HCT116 (cell line): Measurements from ENCODE around the gene INPPL1. TPM values are rescaled to one million over a fixed set of nuclear protein-coding genes. Genes with fewer than 3 reads are reported as not detected.

Experiments used
- ATAC-seq: fragments of 200-7000 bp; cut with Tn5 transposase; 2 replicates; pipeline ENCODE4 v1.9.1; 2020; ENCODE audit warnings: mild to moderate bottlenecking, moderate library complexity
- BruUV-seq: library from RNA; stranded (reverse); fragments of 400-500 nt; replicated peaks from 2 replicates; lab custom pipeline; 2021; lab: Mats Ljungman, UMichigan
- CTCF ChIA-PET: fragments of 300-600 bp; sonication (Branson Sonifier 250); formaldehyde crosslinking; loops from one replicate; lab custom pipeline; 2021; ENCODE audit warnings: antibody characterized with exemption; lab: Charles Lee
- POLR2A ChIA-PET: fragments of 300-600, 350-600 bp; sonication (Branson Sonifier 250); formaldehyde crosslinking; loops from one replicate; lab custom pipeline; 2021; ENCODE audit warnings: antibody characterized with exemption; lab: Charles Lee
- RAD21 ChIA-PET, 2 experiments: fragments of 300-600 bp; sonication (Branson Sonifier 250); formaldehyde crosslinking; loops; one replicate each; lab custom pipeline; 2023; ENCODE audit warnings: low total read pairs in 2 of 2; ENCODE audit not compliant: uncharacterized antibody in 2 of 2, unreplicated experiment in 2 of 2, low non-redundant PET in 1 of 2; lab: Charles Lee
- DNase-seq: peaks from one replicate; pipeline ENCODE4 v3.0.0-alpha.2; 2010; ENCODE audit warnings: low read depth, low spot score
- H2AFZ ChIP-seq: fragments of 200-600 bp; shearing (Covaris generic), sonication (generic); 2 replicates; pipeline ENCODE4 v1.6.1; 2017; ENCODE audit warnings: low read depth, mixed run types, mixed read lengths, antibody characterized with exemption, low read length; ENCODE audit not compliant: poor library complexity, severe bottlenecking
- H3K27ac ChIP-seq: 2 replicates; pipeline ENCODE4 v1.5.1; 2012; ENCODE audit warnings: low read depth, low read length
- H3K27me3 ChIP-seq: fragments of 200-600 bp; sonication (generic); 2 replicates; pipeline ENCODE4 v1.6.1; 2016; ENCODE audit warnings: mixed run types, low read length, mixed read lengths; ENCODE audit not compliant: insufficient read depth
- H3K36me3 ChIP-seq, 2 experiments: fragments of 200-500 bp in 1 of 2; fragments of 200-600 bp in 1 of 2; sonication (Bioruptor generic) in 1 of 2; sonication (generic) in 1 of 2; 2 replicates each; pipeline versions ENCODE4 v1.5.1 to v1.6.1; 2014 to 2016; ENCODE audit warnings: low read length in 2 of 2, inconsistent platforms in 1 of 2, mixed read lengths in 1 of 2, mixed run types in 1 of 2; ENCODE audit not compliant: insufficient read depth in 2 of 2, control insufficient read depth in 1 of 2
- H3K4me1 ChIP-seq, 2 experiments: fragments of 200-600 bp in 1 of 2; sonication (generic) in 1 of 2; 2 replicates each; pipeline versions ENCODE4 v1.5.1 to v1.6.1; 2012 to 2017; ENCODE audit warnings: low read length in 2 of 2, inconsistent platforms in 1 of 2, mild to moderate bottlenecking in 1 of 2, mixed read lengths in 1 of 2, mixed run types in 1 of 2, moderate library complexity in 1 of 2; ENCODE audit not compliant: insufficient read depth in 2 of 2, control insufficient read depth in 1 of 2
- H3K4me2 ChIP-seq: fragments of 200-600 bp; sonication (generic); 2 replicates; pipeline ENCODE4 v1.6.1; 2017; ENCODE audit warnings: mixed run types, low read length, mixed read lengths
- H3K4me3 ChIP-seq, 2 experiments: fragments of 200-600 bp in 1 of 2; sonication (generic) in 1 of 2; replicated peaks in 1 of 2; 2 replicates each; pipeline ENCODE4 v1.5.1; 2011 to 2016; ENCODE audit warnings: low read length in 2 of 2, control low read depth in 1 of 2, low read depth in 1 of 2, mild to moderate bottlenecking in 1 of 2, mixed read lengths in 1 of 2, mixed run types in 1 of 2
- H3K79me2 ChIP-seq: fragments of 200-600 bp; sonication (generic); 2 replicates; pipeline ENCODE4 v1.6.1; 2017; ENCODE audit warnings: mild to moderate bottlenecking, mixed run types, low read length, moderate library complexity, mixed read lengths; ENCODE audit not compliant: insufficient read depth
- H3K9ac ChIP-seq: fragments of 200-600 bp; sonication (generic); 2 replicates; pipeline ENCODE4 v1.6.1; 2016; ENCODE audit warnings: low read length, mixed read lengths
- H3K9me2 ChIP-seq: fragments of 200-600 bp; sonication (generic), shearing (Covaris generic); 2 replicates; pipeline ENCODE4 v1.6.1; 2017; ENCODE audit warnings: mixed run types, mild to moderate bottlenecking, moderate library complexity; ENCODE audit not compliant: insufficient read depth
- H3K9me3 ChIP-seq, 2 experiments: fragments of 200-500 bp in 1 of 2; fragments of 200-600 bp in 1 of 2; sonication (Bioruptor generic) in 1 of 2; sonication (generic) in 1 of 2; 2 replicates each; pipeline ENCODE4 v1.6.1; 2014 to 2017; ENCODE audit warnings: low read length in 2 of 2, mixed read lengths in 2 of 2, inconsistent platforms in 1 of 2, low read depth in 1 of 2, mild to moderate bottlenecking in 1 of 2, mixed run types in 1 of 2, moderate library complexity in 1 of 2; ENCODE audit not compliant: control insufficient read depth in 1 of 2, insufficient read depth in 1 of 2
- H4K20me1 ChIP-seq: fragments of 200-600 bp; sonication (generic), shearing (Covaris generic); 2 replicates; pipeline ENCODE4 v1.6.1; 2017; ENCODE audit warnings: mixed run types, mild to moderate bottlenecking, moderate library complexity; ENCODE audit not compliant: insufficient read depth
- CBX3 ChIP-seq: IDR thresholded peaks from 2 replicates; pipeline ENCODE4 v1.6.1; 2012; ENCODE audit warnings: low read depth
- EGR1 ChIP-seq: IDR thresholded peaks from 2 replicates; pipeline ENCODE4 v1.6.1; 2012; ENCODE audit warnings: low read depth
- EZH2 ChIP-seq: fragments of 200-600 bp; sonication (generic); IDR thresholded peaks from 2 replicates; pipeline ENCODE4 v1.6.1; 2017; ENCODE audit warnings: antibody characterized with exemption, mixed run types
- JUND ChIP-seq: IDR thresholded peaks from 2 replicates; pipeline ENCODE4 v1.6.1; 2012
- POLR2AphosphoS5 ChIP-seq: IDR thresholded peaks from 2 replicates; pipeline ENCODE4 v1.6.1; 2011; ENCODE audit warnings: mild to moderate bottlenecking, low read depth, low read length, moderate library complexity
- RAD21 ChIP-seq: IDR thresholded peaks from 2 replicates; pipeline ENCODE4 v1.6.1; 2012; ENCODE audit warnings: low read depth, mild to moderate bottlenecking
- intact Hi-C: fragments of 100-400 bp; cut with micrococcal nuclease; formaldehyde crosslinking; loops from 2 replicates; pipeline ENCODE4 v1.10.0; 2022
- total RNA-seq: library from RNA; stranded (reverse); gene quantifications from one replicate; pipeline ENCODE4 v1.2.1, GENCODE V29; 2021; ENCODE audit not compliant: unreplicated experiment
- TF ChIP-seq, protein P1 (sequence below), 3 experiments: fragments of 200-600 bp in 1 of 3; sonication (generic) in 1 of 3; IDR thresholded peaks in 2 of 3; conservative IDR thresholded peaks in 1 of 3; 2 replicates each; pipeline ENCODE4 v1.5.1; 2012 to 2017; ENCODE audit warnings: low read depth in 2 of 3, low read length in 2 of 3, antibody characterized with exemption in 1 of 3, borderline replicate concordance in 1 of 3, control low read depth in 1 of 3, mild to moderate bottlenecking in 1 of 3, mixed read lengths in 1 of 3, mixed run types in 1 of 3, moderate library complexity in 1 of 3; ENCODE audit not compliant: insufficient read depth in 1 of 3

INPPL1 gene
- total RNA-seq, 1 experiment from 2014 or later = 132 TPM

DNA sequence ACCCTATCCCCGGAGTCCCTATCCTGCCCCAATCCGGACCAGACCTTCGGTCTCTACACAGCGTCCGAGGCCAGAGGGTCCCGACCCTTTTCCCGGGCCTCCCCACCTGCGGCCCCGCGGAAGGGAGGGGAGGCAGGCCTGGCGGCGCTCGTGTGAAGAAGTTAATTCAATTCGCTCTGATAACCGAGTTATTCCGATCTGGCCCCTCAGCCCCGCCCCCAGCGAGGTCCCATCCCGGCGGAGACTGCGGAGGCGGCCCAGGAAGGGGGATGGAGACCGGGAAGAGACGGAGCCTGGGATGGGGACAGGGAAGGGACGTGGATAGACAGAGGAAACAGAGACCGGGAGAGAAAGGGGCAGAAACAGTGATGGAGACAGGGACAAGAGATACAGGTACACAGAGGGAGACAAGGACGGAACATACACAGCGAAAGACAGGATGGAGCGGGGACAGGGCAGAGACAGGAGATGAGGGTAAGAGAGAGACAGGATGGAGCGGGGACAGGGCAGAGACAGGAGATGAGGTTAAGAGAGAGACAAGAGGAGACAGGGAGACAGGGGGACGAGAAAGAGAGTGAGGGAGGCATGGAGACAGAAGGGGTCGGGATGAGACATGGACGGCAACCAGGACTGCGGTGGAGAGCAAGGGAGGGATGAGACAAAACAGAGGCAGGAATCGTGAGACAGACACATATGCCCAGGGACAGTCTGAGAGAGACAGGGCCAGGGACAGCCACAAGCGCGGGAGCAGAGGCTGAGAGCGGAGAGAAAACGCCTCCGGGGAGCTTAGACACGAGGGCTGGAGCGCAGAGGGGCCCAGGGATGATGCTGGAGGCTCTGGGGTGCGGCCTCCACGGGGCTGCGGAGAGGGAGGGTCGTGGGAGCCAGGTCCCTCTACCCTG lies 20.0 kb downstream of the INPPL1 start:
- Histone ChIP-seq H3K4me1 (no peaks in the 10 kb centered on the region; a peak in 1 of 4 replicates), H3K4me3 (no peak overlapping the region), H3K27ac (no peak overlapping the region), H3K9me3 (no peaks in the 10 kb centered on the region), H2AFZ (no peak overlapping the region), H3K79me2 (no peaks in the 10 kb centered on the region)
- no peak for TF ChIP-seq RAD21
- TF ChIP-seq, all 23 proteins: peak for 0
- Histone ChIP-seq H3K27me3 (no peaks in the 10 kb centered on the region), H4K20me1 (no peaks in the 10 kb centered on the region), H3K9ac (no peak overlapping the region), H3K36me3 (no peaks in the 10 kb centered on the region), H3K9me2 (no peaks in the 10 kb centered on the region), H3K4me2 (no peak overlapping the region)
- BruUV-seq = no TSS peak
- intact Hi-C loops = no loop called here
- ATAC-seq (no peak), DNase-seq (no peak)
- RAD21 ChIA-PET = no interaction called here
- POLR2A ChIA-PET = no interaction called here
- CTCF ChIA-PET = no interaction called here

DNA sequence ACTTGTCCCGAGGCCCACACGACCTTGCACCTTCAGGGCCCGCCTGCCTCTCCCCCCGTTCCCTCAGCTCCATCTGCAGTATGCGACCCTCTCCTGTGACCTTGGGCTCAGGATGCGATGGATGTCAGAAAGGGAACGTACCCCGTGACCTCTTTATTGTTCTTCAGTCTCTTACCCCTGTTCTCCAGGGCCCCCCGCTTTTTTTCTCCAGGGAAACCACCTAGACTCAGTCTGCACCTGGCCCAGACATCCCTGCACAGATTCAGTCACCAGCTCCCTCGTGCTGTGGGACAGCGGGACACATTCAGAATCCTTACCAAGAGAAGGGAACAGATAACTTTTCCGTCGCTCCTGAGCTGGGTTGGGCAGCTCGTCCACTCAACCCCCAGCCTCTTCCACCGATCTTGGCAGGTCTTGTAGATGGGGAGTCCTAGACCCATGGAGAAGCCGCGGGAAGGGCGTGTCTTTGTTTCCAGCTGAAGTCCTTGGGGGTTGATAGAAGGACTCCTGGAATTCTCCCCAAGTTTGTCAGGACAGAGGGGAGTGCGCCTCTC lies 20.8 kb downstream of the INPPL1 start:
- Histone ChIP-seq H3K27me3 (no peaks in the 10 kb centered on the region), H4K20me1 (no peaks in the 10 kb centered on the region), H3K4me2 (no peak overlapping the region), H3K9me2 (no peaks in the 10 kb centered on the region), H3K36me3 (no peaks in the 10 kb centered on the region), H3K4me3 (no peak overlapping the region), H3K79me2 (no peaks in the 10 kb centered on the region), H3K9ac (no peak overlapping the region), H2AFZ (no peak overlapping the region), H3K4me1 (no peaks in the 10 kb centered on the region; a peak in 1 of 4 replicates), H3K9me3 (no peaks in the 10 kb centered on the region), H3K27ac (no peak overlapping the region)
- ChIA-PET POLR2A (no interaction called here), CTCF (no interaction called here), RAD21 (no interaction called here)
- no TSS peak for BruUV-seq
- DNase-seq = no peak
- no peak for ATAC-seq
- TF ChIP-seq EGR1 (no peak), RAD21 (no peak), CBX3 (no peak), POLR2AphosphoS5 (no peak), JUND (no peak), EZH2 (no peak)
- TF ChIP-seq, protein P1, sequence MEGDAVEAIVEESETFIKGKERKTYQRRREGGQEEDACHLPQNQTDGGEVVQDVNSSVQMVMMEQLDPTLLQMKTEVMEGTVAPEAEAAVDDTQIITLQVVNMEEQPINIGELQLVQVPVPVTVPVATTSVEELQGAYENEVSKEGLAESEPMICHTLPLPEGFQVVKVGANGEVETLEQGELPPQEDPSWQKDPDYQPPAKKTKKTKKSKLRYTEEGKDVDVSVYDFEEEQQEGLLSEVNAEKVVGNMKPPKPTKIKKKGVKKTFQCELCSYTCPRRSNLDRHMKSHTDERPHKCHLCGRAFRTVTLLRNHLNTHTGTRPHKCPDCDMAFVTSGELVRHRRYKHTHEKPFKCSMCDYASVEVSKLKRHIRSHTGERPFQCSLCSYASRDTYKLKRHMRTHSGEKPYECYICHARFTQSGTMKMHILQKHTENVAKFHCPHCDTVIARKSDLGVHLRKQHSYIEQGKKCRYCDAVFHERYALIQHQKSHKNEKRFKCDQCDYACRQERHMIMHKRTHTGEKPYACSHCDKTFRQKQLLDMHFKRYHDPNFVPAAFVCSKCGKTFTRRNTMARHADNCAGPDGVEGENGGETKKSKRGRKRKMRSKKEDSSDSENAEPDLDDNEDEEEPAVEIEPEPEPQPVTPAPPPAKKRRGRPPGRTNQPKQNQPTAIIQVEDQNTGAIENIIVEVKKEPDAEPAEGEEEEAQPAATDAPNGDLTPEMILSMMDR (IDR thresholded peaks at IDR 0.05 in 2 of 3, conservative IDR thresholded peaks at IDR 0.05 in 1 of 3; ENCODE audit: borderline replicate concordance in 1 of 3, insufficient read depth in 1 of 3, low read depth in 2 of 3, low read length in 2 of 3) = no peak
- intact Hi-C loops = no loop called here
